ENCODE measurements around the gene CCDC9.

CCDC9 gene

DNA sequence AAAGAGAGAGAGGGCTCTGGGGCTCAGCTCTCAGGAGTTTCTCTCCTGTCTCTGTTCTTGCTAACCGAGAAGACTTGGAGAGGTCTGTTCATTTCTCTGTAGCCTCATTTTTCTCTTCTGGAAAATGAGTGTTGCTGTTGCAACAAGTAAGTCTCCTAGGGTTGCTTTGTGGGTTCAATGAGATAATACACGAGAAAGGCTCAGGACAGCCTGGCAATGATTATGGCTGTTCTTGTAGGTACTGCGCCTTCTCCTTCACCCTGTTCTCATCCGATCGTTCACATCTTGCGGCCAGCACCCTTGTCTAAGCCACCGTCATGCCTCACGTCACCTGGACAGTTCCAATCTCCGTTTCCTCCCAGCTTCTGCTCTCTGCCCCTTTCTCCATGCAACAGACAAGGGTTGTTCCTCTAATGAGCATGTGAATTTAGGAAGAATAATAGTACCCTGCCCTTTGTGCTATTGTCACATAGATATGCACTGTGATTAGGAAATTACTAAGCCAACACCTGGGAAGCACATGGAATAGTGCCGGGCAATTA, 57.5 kb downstream of the CCDC9 start:
- no peak for TF ChIP-seq CTCF (IDR thresholded peaks at IDR 0.05; ENCODE audit: low read depth, low read length, missing control alignments)
- no peak overlapping the region for H3K4me3 ChIP-seq (ENCODE audit: low read depth, low read length)
- no peak for DNase-seq (ENCODE audit: low read depth)

- H3K4me3 ChIP-seq (ENCODE audit: low read depth, low read length): no peak overlapping the region
- DNase-seq (ENCODE audit: low read depth): no peak
- TF ChIP-seq CTCF (IDR thresholded peaks at IDR 0.05; ENCODE audit: low read depth, low read length, missing control alignments): no peak
Measured at GRCh38 chr19:47315125-47315821, 58.9 kb downstream of the CCDC9 start.

DNA sequence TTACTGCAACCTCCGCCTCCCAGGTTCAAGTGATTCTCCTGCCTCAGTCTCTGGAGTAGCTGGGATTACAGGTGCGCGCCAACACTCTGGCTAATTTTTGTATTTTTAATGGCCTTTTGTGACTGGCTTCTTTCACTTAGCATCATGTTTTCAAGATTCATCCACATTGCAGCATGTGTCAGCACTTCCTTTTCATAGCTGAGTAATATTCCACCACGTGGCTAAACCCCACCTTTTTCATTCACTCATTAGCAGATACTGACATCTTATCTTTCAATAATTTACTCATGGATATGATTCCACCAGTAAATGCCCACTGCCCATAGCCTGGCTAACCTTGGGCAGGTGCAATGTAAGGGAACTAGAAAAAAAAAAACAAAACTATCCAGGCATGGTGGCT, 60.2 kb downstream of the CCDC9 start:
- DNase-seq (ENCODE audit: low read depth): no peak
- H3K4me3 ChIP-seq (ENCODE audit: low read depth, low read length): no peak overlapping the region
- TF ChIP-seq CTCF (IDR thresholded peaks at IDR 0.05; ENCODE audit: low read depth, low read length, missing control alignments): no peak

DNA sequence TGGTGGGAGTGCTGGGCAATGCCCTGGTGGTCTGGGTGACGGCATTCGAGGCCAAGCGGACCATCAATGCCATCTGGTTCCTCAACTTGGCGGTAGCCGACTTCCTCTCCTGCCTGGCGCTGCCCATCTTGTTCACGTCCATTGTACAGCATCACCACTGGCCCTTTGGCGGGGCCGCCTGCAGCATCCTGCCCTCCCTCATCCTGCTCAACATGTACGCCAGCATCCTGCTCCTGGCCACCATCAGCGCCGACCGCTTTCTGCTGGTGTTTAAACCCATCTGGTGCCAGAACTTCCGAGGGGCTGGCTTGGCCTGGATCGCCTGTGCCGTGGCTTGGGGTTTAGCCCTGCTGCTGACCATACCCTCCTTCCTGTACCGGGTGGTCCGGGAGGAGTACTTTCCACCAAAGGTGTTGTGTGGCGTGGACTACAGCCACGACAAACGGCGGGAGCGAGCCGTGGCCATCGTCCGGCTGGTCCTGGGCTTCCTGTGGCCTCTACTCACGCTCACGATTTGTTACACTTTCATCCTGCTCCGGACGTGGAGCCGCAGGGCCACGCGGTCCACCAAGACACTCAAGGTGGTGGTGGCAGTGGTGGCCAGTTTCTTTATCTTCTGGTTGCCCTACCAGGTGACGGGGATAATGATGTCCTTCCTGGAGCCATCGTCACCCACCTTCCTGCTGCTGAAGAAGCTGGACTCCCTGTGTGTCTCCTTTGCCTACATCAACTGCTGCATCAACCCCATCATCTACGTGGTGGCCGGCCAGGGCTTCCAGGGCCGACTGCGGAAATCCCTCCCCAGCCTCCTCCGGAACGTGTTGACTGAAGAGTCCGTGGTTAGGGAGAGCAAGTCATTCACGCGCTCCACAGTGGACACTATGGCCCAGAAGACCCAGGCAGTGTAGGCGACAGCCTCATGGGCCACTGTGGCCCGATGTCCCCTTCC, 63.9 kb downstream of the CCDC9 start:
- no peak for TF ChIP-seq CTCF (IDR thresholded peaks at IDR 0.05; ENCODE audit: low read depth, low read length, missing control alignments)
- DNase-seq (ENCODE audit: low read depth): no peak

More for the DNA sequence above, 63.9 kb downstream of the CCDC9 start:
- H3K4me3 ChIP-seq (ENCODE audit: low read depth, low read length): no peak overlapping the region
